Common myeloid progenitor, CD34-positive (primary cell): ENCODE measurements around the gene RAB10.

ENCODE experiments used
- CTCF ChIA-PET: fragments of 350-600 bp; sonication (Branson Sonifier 250); formaldehyde crosslinking; loops from one replicate; lab custom pipeline; 2021; ENCODE audit warnings: antibody characterized with exemption; lab: Charles Lee
- POLR2A ChIA-PET: fragments of 350-600 bp; sonication (Branson Sonifier 250); formaldehyde crosslinking; loops from one replicate; lab custom pipeline; 2021; ENCODE audit warnings: antibody characterized with exemption; lab: Charles Lee
- DNase-seq, 3 donors: peaks; one replicate each; pipeline versions ENCODE4 v3.0.0 to v3.0.0-alpha.2; 2013
- H3K27ac ChIP-seq, 2 experiments: 1 replicate in 1 of 2; 2 replicates in 1 of 2; pipeline ENCODE4 v1.7.0; 2013; ENCODE audit warnings: inconsistent platforms in 2 of 2, low read length in 2 of 2, mild to moderate bottlenecking in 2 of 2, low read depth in 1 of 2, moderate library complexity in 1 of 2; ENCODE audit not compliant: severe bottlenecking in 2 of 2, insufficient read depth in 1 of 2, poor library complexity in 1 of 2
- H3K27me3 ChIP-seq, 5 experiments: replicated peaks in 2 of 5; 1 replicate in 3 of 5; 2 replicates in 2 of 5; pipeline versions ENCODE4 v1.6.1 to v1.7.0; 2013; ENCODE audit warnings: low read length in 4 of 5, mild to moderate bottlenecking in 2 of 5, moderate library complexity in 2 of 5, inconsistent platforms in 1 of 5; ENCODE audit not compliant: insufficient read depth in 5 of 5, control insufficient read depth in 4 of 5
- H3K36me3 ChIP-seq, 4 experiments: 1 replicate in 2 of 4; 2 replicates in 2 of 4; pipeline versions ENCODE4 v1.6.1 to v1.7.0; 2013; ENCODE audit warnings: low read length in 3 of 4, control low read depth in 1 of 4, mild to moderate bottlenecking in 1 of 4; ENCODE audit not compliant: control insufficient read depth in 4 of 4, insufficient read depth in 4 of 4
- H3K4me1 ChIP-seq, 4 experiments: 1 replicate in 3 of 4; 2 replicates in 1 of 4; pipeline versions ENCODE4 v1.6.1 to v1.7.1; 2013; ENCODE audit warnings: low read length in 3 of 4, mild to moderate bottlenecking in 3 of 4, control low read depth in 1 of 4, inconsistent platforms in 1 of 4, moderate library complexity in 1 of 4; ENCODE audit not compliant: control insufficient read depth in 4 of 4, insufficient read depth in 4 of 4; ENCODE audit errors: control extremely low read depth in 1 of 4
- H3K4me3 ChIP-seq, 7 experiments: 1 replicate in 4 of 7; 2 replicates in 3 of 7; pipeline versions ENCODE4 v1.5.1 to v1.7.0; 2013; ENCODE audit warnings: mild to moderate bottlenecking in 7 of 7, low read length in 6 of 7, moderate library complexity in 6 of 7, inconsistent platforms in 2 of 7, low read depth in 2 of 7, control low read depth in 1 of 7; ENCODE audit not compliant: insufficient read depth in 4 of 7, control insufficient read depth in 1 of 7; ENCODE audit errors: extremely low read depth in 1 of 7
- H3K9me3 ChIP-seq, 5 experiments: 1 replicate in 4 of 5; 2 replicates in 1 of 5; pipeline versions ENCODE4 v1.6.1 to v1.7.1; 2013; ENCODE audit warnings: low read length in 4 of 5, mild to moderate bottlenecking in 2 of 5, inconsistent platforms in 1 of 5, low read depth in 1 of 5, moderate library complexity in 1 of 5; ENCODE audit not compliant: control insufficient read depth in 4 of 5, insufficient read depth in 2 of 5; ENCODE audit errors: control extremely low read depth in 1 of 5
- WGBS: methylation state at CpG from one replicate; pipeline ENCODE4 v1.1.5; 2013; ENCODE audit not compliant: insufficient coverage; 5-methylcytosine and 5-hydroxymethylcytosine counted together

RAB10 gene

GRCh38 chr2:26118682-26119081, 84.8 kb downstream of the RAB10 start:
- Histone ChIP-seq H3K27ac (no peak overlapping the region), H3K9me3 (no peaks in the 10 kb centered on the region), H3K4me1 (peaks cover 0 to 2% (median under 1%) of the 10 kb centered on the region in 4 experiments), H3K27me3 (no peaks in the 10 kb centered on the region), H3K36me3 (peaks cover 0 to 10% (median 3%) of the 10 kb centered on the region in 4 experiments), H3K4me3 (no peak overlapping the region)
- no peak for DNase-seq
- WGBS = 97% methylated on average over 4 of the region's 4 CpGs
- POLR2A ChIA-PET = interaction anchor here (0.6 to 1.0 kb wide), 2 partner anchors 13 to 230 kb away, joined by 3 read pairs; no protein-coding TSS in a partner anchor
- CTCF ChIA-PET = interaction anchor here (0.6 to 1.4 kb wide), 4 partner anchors 9 to 127 kb away, joined by 3 to 4 read pairs (median 3); no protein-coding TSS in a partner anchor

GRCh38 chr2:26119521-26119920, 85.6 kb downstream of the RAB10 start:
- Histone ChIP-seq H3K4me3 (no peak overlapping the region), H3K36me3 (peaks cover 0 to 10% (median 5%) of the 10 kb centered on the region in 4 experiments), H3K27ac (no peak overlapping the region), H3K27me3 (no peaks in the 10 kb centered on the region), H3K4me1 (peaks cover 0 to 2% (median 0%) of the 10 kb centered on the region in 4 experiments), H3K9me3 (no peaks in the 10 kb centered on the region)
- ChIA-PET POLR2A (no interaction called here), CTCF (interaction anchor here (1.2 to 1.4 kb wide), 3 partner anchors 28 to 128 kb away, joined by 3 to 4 read pairs (median 4); no protein-coding TSS in a partner anchor)
- no CpG with 5 or more reads among the region's 1 CpG for WGBS
- no peak for DNase-seq

DNA sequence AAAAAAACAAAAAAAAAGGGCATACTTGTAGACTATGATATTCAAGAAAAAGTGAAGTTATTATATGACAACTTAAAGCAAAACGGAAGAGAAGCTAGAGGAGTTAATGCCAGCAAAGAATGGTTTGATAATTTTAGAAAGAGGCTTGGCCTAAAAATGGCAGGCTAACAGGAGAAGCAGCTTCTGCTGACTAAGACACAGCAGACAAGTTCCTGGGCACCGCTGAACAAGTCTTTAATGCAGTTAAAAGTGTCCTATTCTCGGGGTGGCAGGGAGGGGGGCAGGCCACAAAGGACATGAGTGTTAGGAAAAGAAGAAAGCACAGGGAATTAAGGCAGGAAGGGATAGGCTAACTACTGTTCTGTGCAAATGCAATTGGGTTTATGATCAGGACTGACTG, 88.7 kb downstream of the RAB10 start:
- no peak for DNase-seq
- WGBS = 97% methylated on average over 3 of the region's 3 CpGs
- Histone ChIP-seq H3K4me1 (peaks cover 0 to 2% (median 0%) of the 10 kb centered on the region in 4 experiments), H3K36me3 (peaks cover 2 to 19% (median 6%) of the 10 kb centered on the region in 4 experiments), H3K27ac (no peak overlapping the region), H3K4me3 (no peak overlapping the region), H3K9me3 (no peaks in the 10 kb centered on the region), H3K27me3 (no peaks in the 10 kb centered on the region)
- ChIA-PET CTCF (interaction anchor here (1.1 kb wide), 1 partner anchor 22 kb away, joined by 3 read pairs; no protein-coding TSS in a partner anchor), POLR2A (no interaction called here)

DNA sequence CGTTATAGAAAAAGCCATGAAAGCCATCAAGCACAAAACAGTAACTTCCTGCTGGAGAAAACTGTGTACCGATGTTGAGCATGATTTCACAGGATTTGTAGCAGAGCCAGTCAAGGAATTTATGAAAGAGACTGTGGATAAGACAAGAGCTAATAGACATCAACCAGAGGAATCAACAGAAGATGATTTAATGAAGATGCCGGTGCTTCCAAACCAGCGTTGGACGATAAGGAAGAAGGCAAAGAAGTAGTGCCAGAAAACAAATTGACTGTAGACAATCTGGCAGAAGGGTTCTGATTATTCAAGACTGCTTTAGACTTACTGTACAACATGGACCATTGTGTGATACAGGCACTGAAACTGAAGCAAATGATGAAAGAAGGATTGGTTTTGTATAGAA, 89.5 kb downstream of the RAB10 start:
- Histone ChIP-seq H3K27ac (no peak overlapping the region), H3K4me1 (peaks cover 0 to 2% (median 0%) of the 10 kb centered on the region in 4 experiments), H3K4me3 (no peak overlapping the region), H3K27me3 (no peaks in the 10 kb centered on the region), H3K9me3 (no peaks in the 10 kb centered on the region), H3K36me3 (peaks cover 2 to 23% (median 11%) of the 10 kb centered on the region in 4 experiments)
- 96% methylated on average over 5 of the region's 5 CpGs for WGBS
- ChIA-PET CTCF (interaction anchor here (1.1 kb wide), 1 partner anchor 21 kb away, joined by 3 read pairs; no protein-coding TSS in a partner anchor), POLR2A (no interaction called here)
- no peak for DNase-seq

DNA sequence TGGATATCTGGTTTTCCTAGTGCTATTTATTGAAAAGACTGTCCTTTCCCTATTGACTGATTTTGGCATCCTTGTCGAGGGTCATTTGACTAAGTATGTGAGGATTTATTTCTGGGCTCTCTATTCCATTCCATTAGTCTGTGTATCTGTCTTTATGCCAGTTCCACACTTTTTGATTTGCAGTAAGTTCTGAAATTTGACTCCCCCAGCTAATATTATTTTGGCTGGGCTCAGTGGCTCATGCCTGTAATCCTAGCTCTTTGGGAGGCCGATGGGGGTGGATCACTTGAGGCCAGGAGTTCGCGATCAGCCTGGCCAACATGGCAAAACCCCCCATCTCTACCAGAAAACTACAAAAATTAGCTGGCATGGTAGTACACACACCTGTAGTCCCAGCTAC, 92.2 kb downstream of the RAB10 start:
- no peak for DNase-seq
- H3K36me3 ChIP-seq = peaks cover 5 to 25% (median 11%) of the 10 kb centered on the region in 4 experiments
- H3K27me3 ChIP-seq = no peaks in the 10 kb centered on the region
- H3K27ac ChIP-seq = no peak overlapping the region
- no peaks in the 10 kb centered on the region for H3K9me3 ChIP-seq
- ChIA-PET CTCF (interaction anchor here (0.8 to 1.4 kb wide), 2 partner anchors 18 to 20 kb away, joined by 4 read pairs; no protein-coding TSS in a partner anchor), POLR2A (no interaction called here)
- H3K4me1 ChIP-seq = peaks cover 0 to 2% (median 0%) of the 10 kb centered on the region in 4 experiments
- WGBS = no CpG with 5 or more reads among the region's 4 CpGs
- no peak overlapping the region for H3K4me3 ChIP-seq

- no peak overlapping the region for H3K27ac ChIP-seq
- no peaks in the 10 kb centered on the region for H3K9me3 ChIP-seq
- peaks cover 7 to 25% (median 16%) of the 10 kb centered on the region in 4 experiments for H3K36me3 ChIP-seq
- H3K27me3 ChIP-seq = no peaks in the 10 kb centered on the region
- 96% methylated on average over 7 of the region's 8 CpGs for WGBS
- ChIA-PET POLR2A (no interaction called here), CTCF (interaction anchor here (1.4 to 1.7 kb wide), 2 partner anchors 22 to 177 kb away, joined by 3 to 5 read pairs; no protein-coding TSS in a partner anchor)
- no peak for DNase-seq
- H3K4me1 ChIP-seq = peaks cover 0 to 2% (median 0%) of the 10 kb centered on the region in 4 experiments
- H3K4me3 ChIP-seq = no peak overlapping the region
Observed at GRCh38 chr2:26128176-26128575, 94.3 kb downstream of the RAB10 start.

GRCh38 chr2:26130763-26131162, 96.9 kb downstream of the RAB10 start:
- H3K4me3 ChIP-seq = no peak overlapping the region
- no peak for DNase-seq
- WGBS = 100% methylated on average over 2 of the region's 3 CpGs
- ChIA-PET POLR2A (no interaction called here), CTCF (no interaction called here)
- H3K9me3 ChIP-seq = no peaks in the 10 kb centered on the region
- no peak overlapping the region for H3K27ac ChIP-seq
- no peaks in the 10 kb centered on the region for H3K27me3 ChIP-seq
- no peaks in the 10 kb centered on the region for H3K4me1 ChIP-seq
- H3K36me3 ChIP-seq = peaks cover 4 to 34% (median 21%) of the 10 kb centered on the region in 4 experiments
